Measurements from ENCODE around the gene WDR5B.
"Not testable (repeated sequence)": the region's sequence is repeated elsewhere in the genome, so short reads cannot be mapped to it uniquely, and the experiment has no call there.

WDR5B gene

GRCh38 chr3:122382888-122383666 is 32.8 kb downstream of the WDR5B start, which contains the start of gene MIX23:
Gene MIX23 (minus strand): TSS chr3:122383231. CDS start chr3:122383224, 7 bp downstream.
- DNase-seq (ENCODE audit: extremely low spot score, insufficient read length, low read depth), result peak; percentile 65
- FAIRE-seq, result peak; percentile 91

- DNase-seq (ENCODE audit: extremely low spot score, insufficient read length, low read depth) (no peak), FAIRE-seq (no peak)
These were observed 37.9 kb downstream of the WDR5B start for GRCh38 chr3:122377975-122378374.

GRCh38 chr3:122374034-122374433 is 41.8 kb downstream of the WDR5B start:
- DNase-seq (ENCODE audit: extremely low spot score, insufficient read length, low read depth), result no peak
- FAIRE-seq, result no peak

- no peak for DNase-seq (ENCODE audit: extremely low spot score, insufficient read length, low read depth)
These were observed 49.5 kb downstream of the WDR5B start for GRCh38 chr3:122366379-122366749.

GRCh38 chr3:122365582-122366378 is 50.1 kb downstream of the WDR5B start:
- not testable (repeated sequence) for DNase-seq (ENCODE audit: extremely low spot score, insufficient read length, low read depth)
- FAIRE-seq, result peak; percentile 85

More at GRCh38 chr3:122366379-122366749, 49.5 kb downstream of the WDR5B start:
- FAIRE-seq, result peak; percentile 33

- FAIRE-seq (peak; percentile 26), DNase-seq (ENCODE audit: extremely low spot score, insufficient read length, low read depth) (no peak)
These were observed 50.8 kb downstream of the WDR5B start for GRCh38 chr3:122365073-122365472.

- FAIRE-seq (no peak), DNase-seq (ENCODE audit: extremely low spot score, insufficient read length, low read depth) (no peak)
These were observed 51.4 kb downstream of the WDR5B start for GRCh38 chr3:122364490-122364889.
